ENCODE data around the gene FBXL16. TPM values are rescaled to one million over a fixed set of nuclear protein-coding genes. Genes with fewer than 3 reads are reported as not detected.

The FBXL16 gene
- total RNA-seq, 1 experiment from 2014 or later = 40.5 TPM

GRCh38 chr16:674968-675883, 30.4 kb downstream of the FBXL16 start, which contains the start of gene RHBDL1:
Gene RHBDL1, plus strand, starts transcription at chr16:675671. Its CDS starts 120 bp downstream, at chr16:675791.
- no peak within 1 kb of the TSS for H3K4me3 Mint-ChIP-seq (ENCODE audit: unreplicated experiment)
- CTCF ChIA-PET = no interaction called here
- TF ChIP-seq CTCF (IDR thresholded peaks at IDR 0.05; ENCODE audit: unreplicated experiment) = no peak

GRCh38 chr16:674214-674881, 31.3 kb downstream of the FBXL16 start:
- CTCF ChIA-PET = no interaction called here

More at GRCh38 chr16:674968-675883, 30.4 kb downstream of the FBXL16 start, which contains the start of gene RHBDL1:
- no peak for DNase-seq (ENCODE audit: unreplicated experiment)
- Mint-ChIP-seq H3K27ac (ENCODE audit: low read depth, unreplicated experiment) (no peak within 1 kb of the TSS), H3K9me3 (ENCODE audit: unreplicated experiment) (no peaks in the 10 kb centered on the region), H3K4me1 (ENCODE audit: insufficient read depth, unreplicated experiment) (no peaks in the 10 kb centered on the region), H3K36me3 (ENCODE audit: insufficient read depth, unreplicated experiment) (peaks cover 47% of the 10 kb centered on the region), H3K27me3 (ENCODE audit: insufficient read depth, unreplicated experiment) (no peaks in the 10 kb centered on the region)
- POLR2A ChIA-PET = interaction anchor here (0.6 to 2.0 kb wide), 9 partner anchors 9 to 85 kb away, joined by 3 to 17 read pairs (median 3); partner anchors contain the start of genes JMJD8, RAB40C, WDR24 and WDR90
- intact Hi-C loops (cut with micrococcal nuclease) = no loop called here
- no TSS peak for BruUV-seq (replicated peaks)

GRCh38 chr16:673399-673991, 32.1 kb downstream of the FBXL16 start:
- intact Hi-C loops (cut with micrococcal nuclease) = no loop called here
- Mint-ChIP-seq H3K27me3 (ENCODE audit: insufficient read depth, unreplicated experiment) (no peaks in the 10 kb centered on the region), H3K9me3 (ENCODE audit: unreplicated experiment) (no peaks in the 10 kb centered on the region), H3K27ac (ENCODE audit: low read depth, unreplicated experiment) (peak overlapping the region; percentile 27), H3K4me1 (ENCODE audit: insufficient read depth, unreplicated experiment) (no peaks in the 10 kb centered on the region), H3K36me3 (ENCODE audit: insufficient read depth, unreplicated experiment) (peaks cover 50% of the 10 kb centered on the region), H3K4me3 (ENCODE audit: unreplicated experiment) (no peak overlapping the region)
- BruUV-seq (replicated peaks) = TSS peak; percentile 44
- ChIA-PET CTCF (no interaction called here), POLR2A (interaction anchor here (0.7 to 1.3 kb wide), 5 partner anchors 9 to 47 kb away, joined by 3 to 4 read pairs (median 4); partner anchors contain the start of gene JMJD8)
- DNase-seq (ENCODE audit: unreplicated experiment) = no peak
- no peak for TF ChIP-seq CTCF (IDR thresholded peaks at IDR 0.05; ENCODE audit: unreplicated experiment)

More at GRCh38 chr16:674214-674881, 31.3 kb downstream of the FBXL16 start:
- POLR2A ChIA-PET = interaction anchor here (1.2 to 1.5 kb wide), 2 partner anchors 8 to 10 kb away, joined by 4 to 7 read pairs; partner anchors contain the start of gene JMJD8
- no TSS peak for BruUV-seq (replicated peaks)
- H3K27ac Mint-ChIP-seq (ENCODE audit: low read depth, unreplicated experiment) = peak overlapping the region; percentile 27
- no peaks in the 10 kb centered on the region for H3K9me3 Mint-ChIP-seq (ENCODE audit: unreplicated experiment)
- no peaks in the 10 kb centered on the region for H3K27me3 Mint-ChIP-seq (ENCODE audit: insufficient read depth, unreplicated experiment)
- H3K4me1 Mint-ChIP-seq (ENCODE audit: insufficient read depth, unreplicated experiment) = no peaks in the 10 kb centered on the region
- TF ChIP-seq CTCF (IDR thresholded peaks at IDR 0.05; ENCODE audit: unreplicated experiment) = no peak
- no peak overlapping the region for H3K4me3 Mint-ChIP-seq (ENCODE audit: unreplicated experiment)
- peaks cover 54% of the 10 kb centered on the region for H3K36me3 Mint-ChIP-seq (ENCODE audit: insufficient read depth, unreplicated experiment)
- no peak for DNase-seq (ENCODE audit: unreplicated experiment)
- intact Hi-C loops (cut with micrococcal nuclease) = no loop called here
